Measurements from ENCODE around the gene TMC6.

DNA sequence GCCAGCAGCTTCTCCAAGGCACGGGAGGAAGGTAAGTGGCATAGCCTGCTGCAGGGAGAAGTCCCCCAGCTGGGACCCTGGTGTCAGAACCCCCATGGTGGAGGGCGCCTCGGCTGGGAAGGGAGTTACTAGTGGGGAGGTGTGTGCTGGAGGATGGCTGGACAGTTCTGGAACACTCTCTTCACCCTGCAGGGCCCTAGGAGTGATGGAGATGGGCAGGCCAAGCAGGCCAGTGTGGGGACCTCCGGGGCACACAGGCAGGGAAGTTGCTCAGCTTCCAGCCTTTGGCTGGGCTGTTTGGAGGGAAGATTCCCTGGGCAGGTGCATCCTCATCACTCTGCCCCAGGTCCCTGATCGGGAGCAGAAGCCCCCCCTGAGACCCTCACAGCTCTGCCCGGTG lies 18.3 kb upstream of the TMC6 start:
- TF ChIP-seq POLR2A (IDR thresholded peaks at IDR 0.05) = no peak
- TF ChIP-seq, protein P1, sequence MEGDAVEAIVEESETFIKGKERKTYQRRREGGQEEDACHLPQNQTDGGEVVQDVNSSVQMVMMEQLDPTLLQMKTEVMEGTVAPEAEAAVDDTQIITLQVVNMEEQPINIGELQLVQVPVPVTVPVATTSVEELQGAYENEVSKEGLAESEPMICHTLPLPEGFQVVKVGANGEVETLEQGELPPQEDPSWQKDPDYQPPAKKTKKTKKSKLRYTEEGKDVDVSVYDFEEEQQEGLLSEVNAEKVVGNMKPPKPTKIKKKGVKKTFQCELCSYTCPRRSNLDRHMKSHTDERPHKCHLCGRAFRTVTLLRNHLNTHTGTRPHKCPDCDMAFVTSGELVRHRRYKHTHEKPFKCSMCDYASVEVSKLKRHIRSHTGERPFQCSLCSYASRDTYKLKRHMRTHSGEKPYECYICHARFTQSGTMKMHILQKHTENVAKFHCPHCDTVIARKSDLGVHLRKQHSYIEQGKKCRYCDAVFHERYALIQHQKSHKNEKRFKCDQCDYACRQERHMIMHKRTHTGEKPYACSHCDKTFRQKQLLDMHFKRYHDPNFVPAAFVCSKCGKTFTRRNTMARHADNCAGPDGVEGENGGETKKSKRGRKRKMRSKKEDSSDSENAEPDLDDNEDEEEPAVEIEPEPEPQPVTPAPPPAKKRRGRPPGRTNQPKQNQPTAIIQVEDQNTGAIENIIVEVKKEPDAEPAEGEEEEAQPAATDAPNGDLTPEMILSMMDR (IDR thresholded peaks at IDR 0.05) = no peak

All from lower leg skin (tissue), 3 donors.